ENCODE data around the gene PILRA. TPM values are rescaled to one million over a fixed set of nuclear protein-coding genes. Genes with fewer than 3 reads are reported as not detected.

The PILRA gene
- total and polyA plus RNA-seq, 2 of the 13 experiments (the other 11 are each of a cell fraction or from before 2014, with no cell fraction given) = 0.13 to 1.3 TPM

DNA sequence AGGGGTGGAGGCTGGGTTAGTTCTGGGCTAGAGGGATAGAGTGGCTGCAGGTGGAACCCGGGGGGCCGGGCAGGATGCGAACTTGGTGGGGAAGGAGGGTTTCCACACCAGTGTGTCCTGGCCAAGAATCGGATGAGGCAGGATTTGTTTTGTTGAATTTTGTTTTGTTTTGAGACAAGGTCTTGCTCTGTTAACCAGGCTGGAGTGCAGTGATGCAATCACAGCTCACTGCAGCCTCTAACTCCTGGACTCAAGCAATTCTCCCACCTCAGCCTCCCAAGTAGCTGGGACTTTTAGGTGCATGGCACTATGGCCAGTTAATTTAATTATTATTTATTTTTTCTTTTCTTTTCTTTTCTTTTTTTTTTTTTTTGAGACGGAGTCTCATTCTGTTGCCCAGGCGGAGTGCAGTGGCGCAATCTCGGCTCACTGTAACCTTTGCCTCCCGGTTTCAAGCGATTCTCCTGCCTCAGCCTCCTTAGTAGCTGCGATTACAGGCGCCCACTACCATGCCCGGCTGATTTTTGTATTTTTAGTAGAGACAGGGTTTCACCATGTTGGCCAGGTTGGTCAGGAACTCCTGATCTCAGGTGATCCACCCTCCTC is 76.0 kb downstream of the PILRA start (continued):
- no peak for TF ChIP-seq GABPB1 (CRISPR knock-in tag; IDR thresholded peaks at IDR 0.05)
- TF ChIP-seq NR2C2 (CRISPR knock-in tag; IDR thresholded peaks at IDR 0.05; ENCODE audit: borderline replicate concordance) = 0 out of 2 replicates have a peak, but pooled peaks have one; percentile 18
- peak; percentile 50; the same call in 1 of the 2 replicates for TF ChIP-seq ZNF3 (CRISPR knock-in tag; IDR thresholded peaks at IDR 0.05)
- peak; percentile 86 for TF ChIP-seq CEBPB (IDR thresholded peaks at IDR 0.05; ENCODE audit: borderline replicate concordance, low read depth, low read length)
- TF ChIP-seq CC2D1A (CRISPR knock-in tag; IDR thresholded peaks at IDR 0.05) = 0 out of 2 replicates have a peak, but pooled peaks have one; percentile 37
- peak; percentile 70 for TF ChIP-seq ATF7 (IDR thresholded peaks at IDR 0.05)
- no peak for TF ChIP-seq ATF7 (CRISPR knock-in tag; IDR thresholded peaks at IDR 0.05)
- TF ChIP-seq, protein P1, sequence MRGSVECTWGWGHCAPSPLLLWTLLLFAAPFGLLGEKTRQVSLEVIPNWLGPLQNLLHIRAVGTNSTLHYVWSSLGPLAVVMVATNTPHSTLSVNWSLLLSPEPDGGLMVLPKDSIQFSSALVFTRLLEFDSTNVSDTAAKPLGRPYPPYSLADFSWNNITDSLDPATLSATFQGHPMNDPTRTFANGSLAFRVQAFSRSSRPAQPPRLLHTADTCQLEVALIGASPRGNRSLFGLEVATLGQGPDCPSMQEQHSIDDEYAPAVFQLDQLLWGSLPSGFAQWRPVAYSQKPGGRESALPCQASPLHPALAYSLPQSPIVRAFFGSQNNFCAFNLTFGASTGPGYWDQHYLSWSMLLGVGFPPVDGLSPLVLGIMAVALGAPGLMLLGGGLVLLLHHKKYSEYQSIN (CRISPR knock-in tag; IDR thresholded peaks at IDR 0.05; ENCODE audit: borderline replicate concordance) = no peak
- TF ChIP-seq SOX5 (CRISPR knock-in tag; IDR thresholded peaks at IDR 0.05; ENCODE audit: borderline replicate concordance) = 0 out of 2 replicates have a peak, but pooled peaks have one; percentile 36
- peak; percentile 68 for TF ChIP-seq GATAD2A (CRISPR knock-in tag; IDR thresholded peaks at IDR 0.05)
- TF ChIP-seq, protein P2, sequence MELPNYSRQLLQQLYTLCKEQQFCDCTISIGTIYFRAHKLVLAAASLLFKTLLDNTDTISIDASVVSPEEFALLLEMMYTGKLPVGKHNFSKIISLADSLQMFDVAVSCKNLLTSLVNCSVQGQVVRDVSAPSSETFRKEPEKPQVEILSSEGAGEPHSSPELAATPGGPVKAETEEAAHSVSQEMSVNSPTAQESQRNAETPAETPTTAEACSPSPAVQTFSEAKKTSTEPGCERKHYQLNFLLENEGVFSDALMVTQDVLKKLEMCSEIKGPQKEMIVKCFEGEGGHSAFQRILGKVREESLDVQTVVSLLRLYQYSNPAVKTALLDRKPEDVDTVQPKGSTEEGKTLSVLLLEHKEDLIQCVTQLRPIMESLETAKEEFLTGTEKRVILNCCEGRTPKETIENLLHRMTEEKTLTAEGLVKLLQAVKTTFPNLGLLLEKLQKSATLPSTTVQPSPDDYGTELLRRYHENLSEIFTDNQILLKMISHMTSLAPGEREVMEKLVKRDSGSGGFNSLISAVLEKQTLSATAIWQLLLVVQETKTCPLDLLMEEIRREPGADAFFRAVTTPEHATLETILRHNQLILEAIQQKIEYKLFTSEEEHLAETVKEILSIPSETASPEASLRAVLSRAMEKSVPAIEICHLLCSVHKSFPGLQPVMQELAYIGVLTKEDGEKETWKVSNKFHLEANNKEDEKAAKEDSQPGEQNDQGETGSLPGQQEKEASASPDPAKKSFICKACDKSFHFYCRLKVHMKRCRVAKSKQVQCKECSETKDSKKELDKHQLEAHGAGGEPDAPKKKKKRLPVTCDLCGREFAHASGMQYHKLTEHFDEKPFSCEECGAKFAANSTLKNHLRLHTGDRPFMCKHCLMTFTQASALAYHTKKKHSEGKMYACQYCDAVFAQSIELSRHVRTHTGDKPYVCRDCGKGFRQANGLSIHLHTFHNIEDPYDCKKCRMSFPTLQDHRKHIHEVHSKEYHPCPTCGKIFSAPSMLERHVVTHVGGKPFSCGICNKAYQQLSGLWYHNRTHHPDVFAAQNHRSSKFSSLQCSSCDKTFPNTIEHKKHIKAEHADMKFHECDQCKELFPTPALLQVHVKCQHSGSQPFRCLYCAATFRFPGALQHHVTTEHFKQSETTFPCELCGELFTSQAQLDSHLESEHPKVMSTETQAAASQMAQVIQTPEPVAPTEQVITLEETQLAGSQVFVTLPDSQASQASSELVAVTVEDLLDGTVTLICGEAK (IDR thresholded peaks at IDR 0.05) = no peak
- TF ChIP-seq, protein P2 (CRISPR knock-in tag; IDR thresholded peaks at IDR 0.05) = no peak
- TF ChIP-seq, protein P3, sequence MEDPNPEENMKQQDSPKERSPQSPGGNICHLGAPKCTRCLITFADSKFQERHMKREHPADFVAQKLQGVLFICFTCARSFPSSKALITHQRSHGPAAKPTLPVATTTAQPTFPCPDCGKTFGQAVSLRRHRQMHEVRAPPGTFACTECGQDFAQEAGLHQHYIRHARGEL (CRISPR knock-in tag; IDR thresholded peaks at IDR 0.05) = no peak
- TF ChIP-seq SAP130 (CRISPR knock-in tag; IDR thresholded peaks at IDR 0.05; ENCODE audit: low read depth) = 0 out of 2 replicates have a peak, but pooled peaks have one; percentile 17
- TF ChIP-seq CEBPG (CRISPR knock-in tag; IDR thresholded peaks at IDR 0.05) = peak; percentile 95
- TF ChIP-seq ZNF326 (CRISPR knock-in tag; IDR thresholded peaks at IDR 0.05; ENCODE audit: borderline replicate concordance) = no peak
- TF ChIP-seq KLF13 (CRISPR knock-in tag; IDR thresholded peaks at IDR 0.05) = no peak
- TF ChIP-seq, protein P4, sequence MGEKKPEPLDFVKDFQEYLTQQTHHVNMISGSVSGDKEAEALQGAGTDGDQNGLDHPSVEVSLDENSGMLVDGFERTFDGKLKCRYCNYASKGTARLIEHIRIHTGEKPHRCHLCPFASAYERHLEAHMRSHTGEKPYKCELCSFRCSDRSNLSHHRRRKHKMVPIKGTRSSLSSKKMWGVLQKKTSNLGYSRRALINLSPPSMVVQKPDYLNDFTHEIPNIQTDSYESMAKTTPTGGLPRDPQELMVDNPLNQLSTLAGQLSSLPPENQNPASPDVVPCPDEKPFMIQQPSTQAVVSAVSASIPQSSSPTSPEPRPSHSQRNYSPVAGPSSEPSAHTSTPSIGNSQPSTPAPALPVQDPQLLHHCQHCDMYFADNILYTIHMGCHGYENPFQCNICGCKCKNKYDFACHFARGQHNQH (CRISPR knock-in tag; IDR thresholded peaks at IDR 0.05) = no peak
- TF ChIP-seq, protein P5, sequence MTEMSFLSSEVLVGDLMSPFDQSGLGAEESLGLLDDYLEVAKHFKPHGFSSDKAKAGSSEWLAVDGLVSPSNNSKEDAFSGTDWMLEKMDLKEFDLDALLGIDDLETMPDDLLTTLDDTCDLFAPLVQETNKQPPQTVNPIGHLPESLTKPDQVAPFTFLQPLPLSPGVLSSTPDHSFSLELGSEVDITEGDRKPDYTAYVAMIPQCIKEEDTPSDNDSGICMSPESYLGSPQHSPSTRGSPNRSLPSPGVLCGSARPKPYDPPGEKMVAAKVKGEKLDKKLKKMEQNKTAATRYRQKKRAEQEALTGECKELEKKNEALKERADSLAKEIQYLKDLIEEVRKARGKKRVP (CRISPR knock-in tag; IDR thresholded peaks at IDR 0.05) = peak in 1 of 2 experiments; percentile 92; a peak in 2 of 4 replicates

Data from HepG2 (cell line).